Peyer's patch (tissue), 4 donors: Measurements from ENCODE around the gene NPLOC4. TPM values are rescaled to one million over a fixed set of nuclear protein-coding genes. Genes with fewer than 3 reads are reported as not detected.

Experiments
- DNase-seq, 3 donors: peaks; one replicate each; pipeline ENCODE4 v3.0.0-alpha.2; 2017 to 2019
- H3K27ac ChIP-seq, 4 donors: fragments of 200-600 bp; sonication (generic); one replicate each; pipeline ENCODE4 v1.5.1; 2016 to 2019
- H3K27me3 ChIP-seq, 2 donors: fragments of 200-600 bp; sonication (generic); one replicate each; pipeline ENCODE4 v1.5.1; 2019
- H3K36me3 ChIP-seq, 3 donors: fragments of 200-600 bp; sonication (generic); one replicate each; pipeline ENCODE4 v1.5.1; 2016 to 2019
- H3K4me1 ChIP-seq, 4 donors: fragments of 200-600 bp; sonication (generic); one replicate each; pipeline ENCODE4 v1.5.1; 2016 to 2019
- H3K4me3 ChIP-seq, 4 donors: fragments of 200-600 bp; sonication (generic); 1 replicate in 3 of 4; 2 replicates in 1 of 4; pipeline ENCODE4 v1.5.1; 2016 to 2019; ENCODE audit warnings: mild to moderate bottlenecking in 1 of 4
- H3K9me3 ChIP-seq, 4 donors: fragments of 200-600 bp; sonication (generic); one replicate each; pipeline ENCODE4 v1.5.1; 2016 to 2019; ENCODE audit warnings: mild to moderate bottlenecking in 1 of 4
- CTCF ChIP-seq, 6 experiments: fragments of 450-650 bp in 4 of 6; fragments of 200-600 bp in 2 of 6; sonication (generic) in 1 of 6; IDR thresholded peaks; one replicate each; pipeline ENCODE4 v1.5.1; 2017 to 2019; ENCODE audit warnings: antibody characterized with exemption in 6 of 6, mild to moderate bottlenecking in 3 of 6, moderate library complexity in 1 of 6
- POLR2A ChIP-seq, 2 donors: fragments of 450-650 bp; IDR thresholded peaks; one replicate each; pipeline ENCODE4 v1.5.1; 2017; ENCODE audit warnings: antibody characterized with exemption in 2 of 2, mild to moderate bottlenecking in 2 of 2, moderate library complexity in 2 of 2
- total RNA-seq, 4 donors: library from RNA; depleted of rRNA; stranded (reverse); fragments of >200 nt; gene quantifications; one replicate each; pipeline ENCODE4 v1.1.0, GENCODE V29; 2016

NPLOC4 gene
- total RNA-seq, 4 donors from 2014 or later = 77.2 to 911 (median 122) TPM

GRCh38 chr17:81581758-81582157 lies 55.2 kb downstream of the NPLOC4 start:
- H3K27me3 ChIP-seq = no peaks in the 10 kb centered on the region
- H3K4me1 ChIP-seq = no peaks in the 10 kb centered on the region
- no peaks in the 10 kb centered on the region for H3K9me3 ChIP-seq
- H3K36me3 ChIP-seq = peaks cover 0 to 70% (median 0%) of the 10 kb centered on the region in 3 donors
- DNase-seq = no peak
- TF ChIP-seq CTCF (IDR thresholded peaks at IDR 0.05) = no peak
- no peak for TF ChIP-seq POLR2A (IDR thresholded peaks at IDR 0.05)
- no peak overlapping the region for H3K4me3 ChIP-seq
- H3K27ac ChIP-seq = no peak overlapping the region

DNA sequence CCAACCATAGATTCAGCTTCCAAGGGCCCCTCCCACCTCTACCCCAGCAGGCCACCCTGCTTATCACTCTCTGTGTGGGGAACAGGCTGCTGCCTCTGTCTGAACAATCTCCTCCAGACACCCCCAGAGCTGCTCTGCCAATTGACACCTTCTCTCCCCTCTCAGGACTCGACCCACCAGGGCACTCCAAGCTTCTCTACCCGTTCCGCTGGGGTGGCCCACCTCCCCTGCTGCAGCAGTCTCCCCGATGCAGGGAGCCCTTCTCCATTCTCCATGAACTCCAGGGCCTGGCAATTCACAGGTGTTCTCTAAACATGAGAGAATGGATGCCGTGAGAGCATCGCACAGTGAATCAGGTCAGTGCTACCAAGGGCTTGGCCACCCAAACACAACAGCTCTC lies 56.4 kb downstream of the NPLOC4 start:
- DNase-seq = no peak
- Histone ChIP-seq H3K4me1 (no peaks in the 10 kb centered on the region), H3K27ac (no peak overlapping the region), H3K9me3 (no peaks in the 10 kb centered on the region), H3K4me3 (no peak overlapping the region), H3K27me3 (no peaks in the 10 kb centered on the region), H3K36me3 (peaks cover 0 to 61% (median 0%) of the 10 kb centered on the region in 3 donors)
- TF ChIP-seq POLR2A (IDR thresholded peaks at IDR 0.05) (no peak), CTCF (IDR thresholded peaks at IDR 0.05) (no peak)

DNA sequence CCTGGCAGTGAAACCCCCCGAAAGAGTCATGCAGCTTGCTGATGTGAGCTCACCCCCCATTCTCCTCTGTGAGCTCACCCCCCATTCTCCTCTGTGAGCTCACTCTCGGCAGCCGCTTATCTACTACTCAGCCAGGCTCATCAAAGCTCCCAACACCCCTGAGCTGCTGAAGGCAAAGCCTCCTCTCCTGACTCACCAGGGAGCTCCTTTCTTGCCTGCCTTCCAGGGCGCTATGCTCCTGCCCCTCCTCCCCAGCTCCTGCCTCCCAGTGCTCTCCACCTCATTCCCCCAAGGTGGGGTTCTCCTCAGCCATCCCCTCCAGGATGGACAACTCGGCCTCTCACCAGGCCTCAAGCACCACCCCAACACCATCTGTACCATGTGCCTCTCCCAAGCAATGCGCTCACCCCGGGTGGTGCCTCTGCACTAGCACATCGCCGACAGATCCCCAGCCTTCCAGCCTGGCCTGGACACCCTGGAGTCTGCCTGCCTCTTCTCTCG lies 57.0 kb downstream of the NPLOC4 start:
- Histone ChIP-seq H3K36me3 (peaks cover 0 to 63% (median 0%) of the 10 kb centered on the region in 3 donors), H3K9me3 (no peaks in the 10 kb centered on the region), H3K4me3 (no peak overlapping the region), H3K27ac (no peak overlapping the region), H3K4me1 (no peaks in the 10 kb centered on the region), H3K27me3 (no peaks in the 10 kb centered on the region)
- DNase-seq = no peak
- no peak for TF ChIP-seq CTCF (IDR thresholded peaks at IDR 0.05)
- TF ChIP-seq POLR2A (IDR thresholded peaks at IDR 0.05) = no peak

DNA sequence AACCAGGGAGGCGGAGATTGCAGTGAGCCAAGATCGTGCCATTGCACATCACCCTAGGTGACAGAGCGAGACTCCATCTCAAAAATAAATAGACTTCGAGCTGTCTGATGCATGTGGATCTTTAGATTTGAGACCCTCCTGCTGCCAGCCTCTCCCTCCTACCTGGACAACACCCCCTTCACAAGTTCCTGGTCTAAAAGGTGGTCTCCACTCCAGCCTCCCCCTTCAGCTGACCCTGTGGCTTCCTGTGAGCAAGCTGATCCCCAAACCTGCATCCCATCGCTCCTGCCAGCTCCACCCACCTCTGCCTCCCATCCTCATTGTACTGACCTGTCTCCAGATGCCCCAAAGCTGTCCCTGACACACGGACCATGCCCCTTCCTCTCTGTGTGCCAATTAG lies 57.6 kb downstream of the NPLOC4 start:
- Histone ChIP-seq H3K27ac (no peak overlapping the region), H3K27me3 (no peaks in the 10 kb centered on the region), H3K36me3 (peaks cover 0 to 64% (median 0%) of the 10 kb centered on the region in 3 donors), H3K4me1 (no peaks in the 10 kb centered on the region), H3K9me3 (no peaks in the 10 kb centered on the region), H3K4me3 (no peak overlapping the region)
- TF ChIP-seq POLR2A (IDR thresholded peaks at IDR 0.05) (no peak), CTCF (IDR thresholded peaks at IDR 0.05) (no peak)
- no peak for DNase-seq

DNA sequence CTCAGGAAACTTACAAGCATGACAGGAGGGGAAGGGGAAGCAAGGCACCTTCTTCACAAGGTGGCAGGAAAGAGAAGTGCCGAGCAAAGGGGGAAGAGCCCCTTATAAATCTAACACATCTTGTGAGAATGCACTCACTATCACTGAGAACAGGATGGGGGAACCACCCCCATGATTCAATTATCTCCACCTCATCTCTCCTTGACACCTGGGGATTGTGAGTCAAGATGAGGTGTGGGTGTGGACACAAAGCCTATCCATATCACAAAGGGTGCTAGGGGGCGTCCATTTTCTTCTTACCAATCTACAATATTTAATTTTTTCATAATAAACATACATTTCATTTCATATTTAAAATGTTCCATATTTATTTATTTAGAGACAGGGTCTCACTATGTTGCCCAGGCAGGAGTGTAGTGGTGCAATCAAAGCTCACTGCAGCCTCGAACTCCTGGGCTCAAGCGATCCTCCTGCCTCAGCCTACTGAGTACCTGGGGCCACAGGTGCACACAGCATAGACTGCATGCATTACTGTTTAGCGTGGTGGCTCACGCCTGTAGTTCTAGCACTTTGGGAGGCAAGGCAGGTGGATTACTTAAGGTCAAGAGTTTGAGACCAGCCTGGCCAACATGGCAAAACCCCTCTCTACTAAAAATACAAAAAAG lies 58.2 kb downstream of the NPLOC4 start:
- TF ChIP-seq CTCF (IDR thresholded peaks at IDR 0.05) (no peak), POLR2A (IDR thresholded peaks at IDR 0.05) (no peak)
- H3K27me3 ChIP-seq = no peaks in the 10 kb centered on the region
- H3K36me3 ChIP-seq = peaks cover 0 to 63% (median 0%) of the 10 kb centered on the region in 3 donors
- H3K4me1 ChIP-seq = no peaks in the 10 kb centered on the region
- H3K9me3 ChIP-seq = no peaks in the 10 kb centered on the region
- DNase-seq = no peak
- no peak overlapping the region for H3K4me3 ChIP-seq
- no peak overlapping the region for H3K27ac ChIP-seq
